A673 (cell line): ENCODE results near the gene CAMK1D.

Experiments used
- EZH2 ChIP-seq: fragments of 200-600 bp; sonication (generic); IDR thresholded peaks from 2 replicates; pipeline ENCODE4 v1.6.1; 2017; ENCODE audit warnings: borderline replicate concordance, low read depth, mild to moderate bottlenecking, mixed read lengths, antibody characterized with exemption, low read length; ENCODE audit not compliant: poor library complexity, severe bottlenecking
- TF ChIP-seq, protein P1 (sequence below): fragments of 300-800, 200-600 bp; sonication (generic); conservative IDR thresholded peaks from 2 replicates; pipeline ENCODE4 v1.5.1; 2017; ENCODE audit warnings: low read depth, mild to moderate bottlenecking, antibody characterized with exemption, low read length, moderate library complexity, mixed read lengths

DNA sequence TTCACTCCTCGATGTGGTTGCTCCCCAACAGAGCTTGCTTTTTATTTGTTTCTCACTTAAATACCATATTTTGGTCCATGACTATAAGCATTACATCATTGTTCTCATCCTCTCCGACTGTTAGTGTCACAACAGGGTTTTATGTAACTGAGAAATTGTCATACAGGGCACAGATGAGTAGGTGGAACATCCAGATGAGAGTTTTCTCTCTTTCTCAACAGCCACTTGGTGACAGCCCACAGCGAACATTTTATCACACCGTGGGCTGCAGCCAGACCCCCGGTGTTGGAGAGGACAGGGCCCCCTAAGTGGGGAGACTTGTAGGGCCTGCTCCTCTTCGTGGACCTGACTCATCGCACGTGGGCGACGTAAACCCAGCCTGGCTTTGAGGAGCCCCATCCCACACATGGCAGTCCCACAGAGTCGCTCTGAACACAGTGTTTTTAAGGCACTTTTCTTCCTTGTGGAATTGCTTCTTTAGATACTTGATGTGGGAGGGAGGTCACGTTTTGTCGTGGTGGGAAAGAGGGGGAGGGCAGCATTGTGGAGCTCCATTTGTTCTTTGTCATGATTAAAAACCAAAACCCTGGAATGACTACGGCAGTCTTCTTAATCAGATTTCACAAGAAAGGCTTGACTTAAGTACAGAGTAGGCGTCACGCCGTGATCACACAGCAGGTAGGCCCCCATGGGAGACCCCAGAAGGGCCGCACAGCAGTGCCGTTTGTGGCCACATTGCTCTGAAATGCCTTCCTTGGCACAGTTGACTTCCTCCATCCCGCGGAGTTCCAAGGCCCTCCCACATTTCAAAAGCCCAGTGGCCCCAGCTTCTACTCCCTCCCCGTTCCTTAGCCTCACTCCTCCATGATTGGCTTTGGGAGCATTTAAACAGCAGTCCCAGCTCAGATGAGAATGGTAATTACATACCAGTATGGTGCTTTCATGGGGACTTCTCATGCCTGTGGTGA, 431.6 kb downstream of the CAMK1D start:
- TF ChIP-seq, protein P1, sequence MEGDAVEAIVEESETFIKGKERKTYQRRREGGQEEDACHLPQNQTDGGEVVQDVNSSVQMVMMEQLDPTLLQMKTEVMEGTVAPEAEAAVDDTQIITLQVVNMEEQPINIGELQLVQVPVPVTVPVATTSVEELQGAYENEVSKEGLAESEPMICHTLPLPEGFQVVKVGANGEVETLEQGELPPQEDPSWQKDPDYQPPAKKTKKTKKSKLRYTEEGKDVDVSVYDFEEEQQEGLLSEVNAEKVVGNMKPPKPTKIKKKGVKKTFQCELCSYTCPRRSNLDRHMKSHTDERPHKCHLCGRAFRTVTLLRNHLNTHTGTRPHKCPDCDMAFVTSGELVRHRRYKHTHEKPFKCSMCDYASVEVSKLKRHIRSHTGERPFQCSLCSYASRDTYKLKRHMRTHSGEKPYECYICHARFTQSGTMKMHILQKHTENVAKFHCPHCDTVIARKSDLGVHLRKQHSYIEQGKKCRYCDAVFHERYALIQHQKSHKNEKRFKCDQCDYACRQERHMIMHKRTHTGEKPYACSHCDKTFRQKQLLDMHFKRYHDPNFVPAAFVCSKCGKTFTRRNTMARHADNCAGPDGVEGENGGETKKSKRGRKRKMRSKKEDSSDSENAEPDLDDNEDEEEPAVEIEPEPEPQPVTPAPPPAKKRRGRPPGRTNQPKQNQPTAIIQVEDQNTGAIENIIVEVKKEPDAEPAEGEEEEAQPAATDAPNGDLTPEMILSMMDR, result no peak
- TF ChIP-seq EZH2, result no peak
